NCI-H460 (cell line): ENCODE measurements around the gene CRACR2A. TPM values are rescaled to one million over a fixed set of nuclear protein-coding genes. Genes with fewer than 3 reads are reported as not detected.

Experiments used
- DNase-seq: peaks from one replicate; pipeline ENCODE4 v3.0.0-alpha.2; 2016; ENCODE audit warnings: low read depth; ENCODE audit errors: extremely low read depth
- total RNA-seq: library from RNA; depleted of rRNA; stranded (reverse); fragments of >200 nt; shearing (Covaris generic); gene quantifications from 2 replicates; pipeline ENCODE4 v1.2.3, GENCODE V29; 2014

The CRACR2A gene
- total RNA-seq, 1 experiment from 2014 or later: 4.2 TPM

- DNase-seq: no peak
Measured at GRCh38 chr12:3685830-3686229, 67.1 kb downstream of the CRACR2A start.

GRCh38 chr12:3684449-3685051 is 68.4 kb downstream of the CRACR2A start:
- DNase-seq: no peak

GRCh38 chr12:3683670-3684069 is 69.2 kb downstream of the CRACR2A start:
- no peak for DNase-seq

- no peak for DNase-seq
Measured at GRCh38 chr12:3681595-3682061, 71.3 kb downstream of the CRACR2A start.

- DNase-seq: no peak
Measured at GRCh38 chr12:3680919-3681594, 71.9 kb downstream of the CRACR2A start.

- DNase-seq: no peak
Measured at GRCh38 chr12:3679831-3680230, 73.1 kb downstream of the CRACR2A start.

GRCh38 chr12:3677609-3678008 is 75.3 kb downstream of the CRACR2A start:
- DNase-seq: no peak

- no peak for DNase-seq
Measured at GRCh38 chr12:3673981-3674708, 78.8 kb downstream of the CRACR2A start.

- DNase-seq: no peak
Measured at GRCh38 chr12:3672113-3672509, 80.8 kb downstream of the CRACR2A start.

GRCh38 chr12:3671330-3672112 is 81.4 kb downstream of the CRACR2A start:
- DNase-seq: no peak

GRCh38 chr12:3670083-3670620 is 82.8 kb downstream of the CRACR2A start:
- DNase-seq: no peak

GRCh38 chr12:3669594-3669993 is 83.3 kb downstream of the CRACR2A start:
- DNase-seq: no peak

- DNase-seq: no peak
Measured at GRCh38 chr12:3668479-3669165, 84.3 kb downstream of the CRACR2A start.

GRCh38 chr12:3667485-3667884 is 85.4 kb downstream of the CRACR2A start:
- DNase-seq: no peak

- DNase-seq: no peak
Measured at GRCh38 chr12:3666441-3666840, 86.5 kb downstream of the CRACR2A start.

- DNase-seq: peak; percentile 1
Measured at GRCh38 chr12:3662521-3662921, 90.4 kb downstream of the CRACR2A start.

GRCh38 chr12:3661028-3661427 is 91.9 kb downstream of the CRACR2A start:
- no peak for DNase-seq

GRCh38 chr12:3658327-3659163 is 94.4 kb downstream of the CRACR2A start:
- DNase-seq: peak; percentile 6

- DNase-seq: no peak
Measured at GRCh38 chr12:3656946-3657622, 95.8 kb downstream of the CRACR2A start.
